ENCODE measurements around the gene CCDC3.

Gene CCDC3

GRCh38 chr10:12897278-12897677 lies 104.2 kb downstream of the CCDC3 start:
- DNase-seq (ENCODE audit: low read depth, low spot score) = no peak
- H3K4me1 ChIP-seq (ENCODE audit: control insufficient read depth, insufficient read depth, low read length) = peaks cover 3% of the 10 kb centered on the region; the same call in 1 of the 2 replicates
- no peak overlapping the region for H3K4me3 ChIP-seq (ENCODE audit: low read length)
- WGBS (ENCODE audit: insufficient coverage, insufficient read length) = no CpG with 5 or more reads among the region's 6 CpGs
- H3K27me3 ChIP-seq (ENCODE audit: control insufficient read depth, insufficient read depth, low read length) = no peaks in the 10 kb centered on the region
- H3K36me3 ChIP-seq (ENCODE audit: control insufficient read depth, insufficient read depth, low read length) = no peaks in the 10 kb centered on the region
- no peaks in the 10 kb centered on the region for H3K9me3 ChIP-seq (ENCODE audit: control insufficient read depth, insufficient read depth, low read length)
- H3K27ac ChIP-seq (ENCODE audit: low read length) = no peak overlapping the region

GRCh38 chr10:12896251-12896650 lies 105.3 kb downstream of the CCDC3 start:
- WGBS (ENCODE audit: insufficient coverage, insufficient read length) = no CpG with 5 or more reads among the region's 5 CpGs
- no peaks in the 10 kb centered on the region for H3K9me3 ChIP-seq (ENCODE audit: control insufficient read depth, insufficient read depth, low read length)
- H3K4me3 ChIP-seq (ENCODE audit: low read length) = no peak overlapping the region

GRCh38 chr10:12892924-12893323 lies 108.6 kb downstream of the CCDC3 start:
- peaks cover 4% of the 10 kb centered on the region; the same call in 1 of the 2 replicates for H3K4me1 ChIP-seq (ENCODE audit: control insufficient read depth, insufficient read depth, low read length)
- H3K27ac ChIP-seq (ENCODE audit: low read length) = no peak overlapping the region
- H3K9me3 ChIP-seq (ENCODE audit: control insufficient read depth, insufficient read depth, low read length) = no peaks in the 10 kb centered on the region
- H3K27me3 ChIP-seq (ENCODE audit: control insufficient read depth, insufficient read depth, low read length) = no peaks in the 10 kb centered on the region
- no peak for DNase-seq (ENCODE audit: low read depth, low spot score)
- no peak overlapping the region for H3K4me3 ChIP-seq (ENCODE audit: low read length)
- no peaks in the 10 kb centered on the region for H3K36me3 ChIP-seq (ENCODE audit: control insufficient read depth, insufficient read depth, low read length)

More at GRCh38 chr10:12896251-12896650, 105.3 kb downstream of the CCDC3 start:
- H3K36me3 ChIP-seq (ENCODE audit: control insufficient read depth, insufficient read depth, low read length) = no peaks in the 10 kb centered on the region
- peaks cover 3% of the 10 kb centered on the region; the same call in 1 of the 2 replicates for H3K4me1 ChIP-seq (ENCODE audit: control insufficient read depth, insufficient read depth, low read length)
- no peaks in the 10 kb centered on the region for H3K27me3 ChIP-seq (ENCODE audit: control insufficient read depth, insufficient read depth, low read length)
- no peak for DNase-seq (ENCODE audit: low read depth, low spot score)
- H3K27ac ChIP-seq (ENCODE audit: low read length) = no peak overlapping the region

GRCh38 chr10:12890958-12891357 lies 110.6 kb downstream of the CCDC3 start:
- WGBS (ENCODE audit: insufficient coverage, insufficient read length) = no CpG with 5 or more reads among the region's 3 CpGs
- H3K27me3 ChIP-seq (ENCODE audit: control insufficient read depth, insufficient read depth, low read length) = no peaks in the 10 kb centered on the region

GRCh38 chr10:12888470-12888869 lies 113.0 kb downstream of the CCDC3 start:
- Histone ChIP-seq H3K4me1 (ENCODE audit: control insufficient read depth, insufficient read depth, low read length) (0 out of 2 replicates have a peak, but pooled peaks cover 1% of the 10 kb centered on the region), H3K36me3 (ENCODE audit: control insufficient read depth, insufficient read depth, low read length) (no peaks in the 10 kb centered on the region), H3K4me3 (ENCODE audit: low read length) (no peak overlapping the region), H3K27ac (ENCODE audit: low read length) (no peak overlapping the region), H3K9me3 (ENCODE audit: control insufficient read depth, insufficient read depth, low read length) (no peaks in the 10 kb centered on the region), H3K27me3 (ENCODE audit: control insufficient read depth, insufficient read depth, low read length) (no peaks in the 10 kb centered on the region)
- WGBS (ENCODE audit: insufficient coverage, insufficient read length) = no CpG with 5 or more reads among the region's 2 CpGs
- no peak for DNase-seq (ENCODE audit: low read depth, low spot score)

More at GRCh38 chr10:12890958-12891357, 110.6 kb downstream of the CCDC3 start:
- H3K9me3 ChIP-seq (ENCODE audit: control insufficient read depth, insufficient read depth, low read length) = no peaks in the 10 kb centered on the region
- H3K36me3 ChIP-seq (ENCODE audit: control insufficient read depth, insufficient read depth, low read length) = no peaks in the 10 kb centered on the region
- DNase-seq (ENCODE audit: low read depth, low spot score) = no peak
- 0 out of 2 replicates have a peak, but pooled peaks cover 1% of the 10 kb centered on the region for H3K4me1 ChIP-seq (ENCODE audit: control insufficient read depth, insufficient read depth, low read length)
- H3K27ac ChIP-seq (ENCODE audit: low read length) = no peak overlapping the region
- no peak overlapping the region for H3K4me3 ChIP-seq (ENCODE audit: low read length)

GRCh38 chr10:12887780-12888179 lies 113.7 kb downstream of the CCDC3 start:
- no CpG with 5 or more reads among the region's 3 CpGs for WGBS (ENCODE audit: insufficient coverage, insufficient read length)
- Histone ChIP-seq H3K9me3 (ENCODE audit: control insufficient read depth, insufficient read depth, low read length) (no peaks in the 10 kb centered on the region), H3K4me1 (ENCODE audit: control insufficient read depth, insufficient read depth, low read length) (0 out of 2 replicates have a peak, but pooled peaks cover 1% of the 10 kb centered on the region), H3K4me3 (ENCODE audit: low read length) (no peak overlapping the region), H3K27ac (ENCODE audit: low read length) (no peak overlapping the region), H3K36me3 (ENCODE audit: control insufficient read depth, insufficient read depth, low read length) (no peaks in the 10 kb centered on the region), H3K27me3 (ENCODE audit: control insufficient read depth, insufficient read depth, low read length) (no peaks in the 10 kb centered on the region)
- no peak for DNase-seq (ENCODE audit: low read depth, low spot score)

- no peaks in the 10 kb centered on the region for H3K36me3 ChIP-seq (ENCODE audit: control insufficient read depth, insufficient read depth, low read length)
- H3K27ac ChIP-seq (ENCODE audit: low read length) = no peak overlapping the region
- DNase-seq (ENCODE audit: low read depth, low spot score) = no peak
- 0 out of 2 replicates have a peak, but pooled peaks cover 1% of the 10 kb centered on the region for H3K4me1 ChIP-seq (ENCODE audit: control insufficient read depth, insufficient read depth, low read length)
- H3K27me3 ChIP-seq (ENCODE audit: control insufficient read depth, insufficient read depth, low read length) = no peaks in the 10 kb centered on the region
- H3K4me3 ChIP-seq (ENCODE audit: low read length) = no peak overlapping the region
- no peaks in the 10 kb centered on the region for H3K9me3 ChIP-seq (ENCODE audit: control insufficient read depth, insufficient read depth, low read length)
- no CpG with 5 or more reads among the region's 6 CpGs for WGBS (ENCODE audit: insufficient coverage, insufficient read length)
These were observed 116.7 kb downstream of the CCDC3 start for GRCh38 chr10:12884851-12885250.

- no peak for DNase-seq (ENCODE audit: low read depth, low spot score)
- Histone ChIP-seq H3K27me3 (ENCODE audit: control insufficient read depth, insufficient read depth, low read length) (no peaks in the 10 kb centered on the region), H3K27ac (ENCODE audit: low read length) (no peak overlapping the region), H3K9me3 (ENCODE audit: control insufficient read depth, insufficient read depth, low read length) (no peaks in the 10 kb centered on the region), H3K4me3 (ENCODE audit: low read length) (no peak overlapping the region), H3K36me3 (ENCODE audit: control insufficient read depth, insufficient read depth, low read length) (no peaks in the 10 kb centered on the region), H3K4me1 (ENCODE audit: control insufficient read depth, insufficient read depth, low read length) (no peaks in the 10 kb centered on the region)
These were observed 121.1 kb downstream of the CCDC3 start for GRCh38 chr10:12880423-12880822.

GRCh38 chr10:12877150-12877549 lies 124.4 kb downstream of the CCDC3 start:
- no peaks in the 10 kb centered on the region for H3K9me3 ChIP-seq (ENCODE audit: control insufficient read depth, insufficient read depth, low read length)
- DNase-seq (ENCODE audit: low read depth, low spot score) = no peak
- H3K4me1 ChIP-seq (ENCODE audit: control insufficient read depth, insufficient read depth, low read length) = no peaks in the 10 kb centered on the region
- no peaks in the 10 kb centered on the region for H3K36me3 ChIP-seq (ENCODE audit: control insufficient read depth, insufficient read depth, low read length)
- no CpG with 5 or more reads among the region's 3 CpGs for WGBS (ENCODE audit: insufficient coverage, insufficient read length)
- H3K27ac ChIP-seq (ENCODE audit: low read length) = no peak overlapping the region
- no peak overlapping the region for H3K4me3 ChIP-seq (ENCODE audit: low read length)
- no peaks in the 10 kb centered on the region for H3K27me3 ChIP-seq (ENCODE audit: control insufficient read depth, insufficient read depth, low read length)

GRCh38 chr10:12876266-12876665 lies 125.2 kb downstream of the CCDC3 start:
- no peak overlapping the region for H3K27ac ChIP-seq (ENCODE audit: low read length)
- WGBS (ENCODE audit: insufficient coverage, insufficient read length) = no CpG with 5 or more reads among the region's 5 CpGs
- H3K4me1 ChIP-seq (ENCODE audit: control insufficient read depth, insufficient read depth, low read length) = no peaks in the 10 kb centered on the region
- H3K9me3 ChIP-seq (ENCODE audit: control insufficient read depth, insufficient read depth, low read length) = no peaks in the 10 kb centered on the region
- no peak for DNase-seq (ENCODE audit: low read depth, low spot score)
- no peaks in the 10 kb centered on the region for H3K36me3 ChIP-seq (ENCODE audit: control insufficient read depth, insufficient read depth, low read length)
- H3K27me3 ChIP-seq (ENCODE audit: control insufficient read depth, insufficient read depth, low read length) = no peaks in the 10 kb centered on the region
- H3K4me3 ChIP-seq (ENCODE audit: low read length) = no peak overlapping the region

GRCh38 chr10:12875100-12875499 lies 126.4 kb downstream of the CCDC3 start:
- no peak for DNase-seq (ENCODE audit: low read depth, low spot score)
- Histone ChIP-seq H3K4me3 (ENCODE audit: low read length) (no peak overlapping the region), H3K4me1 (ENCODE audit: control insufficient read depth, insufficient read depth, low read length) (no peaks in the 10 kb centered on the region), H3K36me3 (ENCODE audit: control insufficient read depth, insufficient read depth, low read length) (no peaks in the 10 kb centered on the region), H3K9me3 (ENCODE audit: control insufficient read depth, insufficient read depth, low read length) (no peaks in the 10 kb centered on the region), H3K27ac (ENCODE audit: low read length) (no peak overlapping the region), H3K27me3 (ENCODE audit: control insufficient read depth, insufficient read depth, low read length) (no peaks in the 10 kb centered on the region)
- WGBS (ENCODE audit: insufficient coverage, insufficient read length) = no CpG with 5 or more reads among the region's 5 CpGs
